Adipose tissue (tissue), 3 donors: Measurements from ENCODE around the gene GTSF1L. TPM values are rescaled to one million over a fixed set of nuclear protein-coding genes. Genes with fewer than 3 reads are reported as not detected.

Source experiments
- H3K27ac ChIP-seq: one replicate; pipeline ENCODE4 v1.5.1; 2013; ENCODE audit warnings: low read depth, low read length
- WGBS, 3 donors: extraction: QIAGEN DNeasy Blood & Tissue Kit; methylation state at CpG; one replicate each; pipeline ENCODE4 v1.1.7; 2013; 5-methylcytosine and 5-hydroxymethylcytosine counted together
- polyA plus RNA-seq, 3 donors: library from polyadenylated mRNA; stranded (reverse); fragments of 200-250 nt; gene quantifications; one replicate each; pipeline ENCODE4 v1.2.3, GENCODE V29; 2013
- donor health status: healthy with polysubstance abuse.
- donor health status: Bipolar disorder and iron deficiency.
- donor health status: healthy.

GTSF1L gene
- polyA plus RNA-seq, 3 donors, result not detected

DNA sequence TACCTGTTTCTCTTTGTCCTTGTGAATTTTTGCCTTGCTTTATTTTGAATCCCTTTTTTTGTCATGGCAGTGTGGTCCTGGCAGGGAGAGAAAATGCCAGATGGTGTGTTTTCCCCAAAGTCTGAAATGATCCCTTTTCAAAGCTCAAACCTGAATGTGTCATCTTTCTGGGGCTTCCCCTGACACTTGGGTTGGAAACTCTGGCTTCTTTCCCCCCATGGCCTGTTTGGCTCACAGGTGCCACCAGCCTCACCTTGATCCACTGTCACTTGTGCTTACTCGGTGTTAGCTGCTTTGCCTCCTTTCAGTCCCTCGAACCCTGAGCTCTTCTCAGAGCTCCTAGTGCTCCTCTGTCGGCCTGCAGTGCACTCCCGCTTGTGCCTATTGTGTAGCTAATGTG is 37.6 kb downstream of the GTSF1L start:
- 90 to 97% (median 95%) methylated on average over 4 of the region's 4 CpGs for WGBS, 3 donors
- H3K27ac ChIP-seq, result no peak overlapping the region

DNA sequence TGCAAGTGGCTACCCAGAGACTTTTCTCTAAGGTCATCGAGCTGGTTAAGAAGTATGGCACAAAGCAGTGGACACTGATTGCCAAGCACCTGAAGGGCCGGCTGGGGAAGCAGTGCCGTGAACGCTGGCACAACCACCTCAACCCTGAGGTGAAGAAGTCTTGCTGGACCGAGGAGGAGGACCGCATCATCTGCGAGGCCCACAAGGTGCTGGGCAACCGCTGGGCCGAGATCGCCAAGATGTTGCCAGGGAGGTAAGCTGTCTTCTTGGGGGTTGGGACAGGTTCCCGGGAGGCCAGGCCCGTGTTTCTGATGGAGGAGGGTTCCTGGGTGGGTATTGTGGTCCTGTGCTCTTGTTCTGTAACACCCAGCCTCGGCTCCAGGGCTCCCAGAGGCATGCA is 40.0 kb downstream of the GTSF1L start:
- WGBS, 3 donors, result 92 to 93% (median 93%) methylated on average over 13 of the region's 13 CpGs
- H3K27ac ChIP-seq, result no peak overlapping the region

DNA sequence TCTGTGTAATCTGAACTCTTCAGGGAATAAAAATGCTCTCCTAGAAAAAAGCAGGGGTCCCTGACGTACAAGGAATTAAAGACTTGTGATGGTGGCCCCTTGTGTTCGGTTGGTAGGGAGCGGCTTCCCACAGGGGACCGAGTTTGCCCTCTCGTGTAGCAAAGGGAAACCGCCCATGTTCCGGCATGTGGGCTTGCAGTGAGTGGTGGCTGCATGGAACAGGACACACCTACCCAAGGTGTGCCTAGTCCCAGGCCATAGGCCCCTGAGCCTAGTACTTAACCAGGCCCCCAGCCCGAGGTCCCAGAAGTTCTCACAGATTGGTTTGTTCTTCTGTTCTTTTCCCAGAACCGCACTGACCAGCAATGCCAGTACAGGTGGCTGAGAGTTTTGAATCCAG is 44.4 kb downstream of the GTSF1L start:
- H3K27ac ChIP-seq, result no peak overlapping the region
- 72 to 94% (median 92%) methylated on average over 9 of the region's 9 CpGs for WGBS, 3 donors

DNA sequence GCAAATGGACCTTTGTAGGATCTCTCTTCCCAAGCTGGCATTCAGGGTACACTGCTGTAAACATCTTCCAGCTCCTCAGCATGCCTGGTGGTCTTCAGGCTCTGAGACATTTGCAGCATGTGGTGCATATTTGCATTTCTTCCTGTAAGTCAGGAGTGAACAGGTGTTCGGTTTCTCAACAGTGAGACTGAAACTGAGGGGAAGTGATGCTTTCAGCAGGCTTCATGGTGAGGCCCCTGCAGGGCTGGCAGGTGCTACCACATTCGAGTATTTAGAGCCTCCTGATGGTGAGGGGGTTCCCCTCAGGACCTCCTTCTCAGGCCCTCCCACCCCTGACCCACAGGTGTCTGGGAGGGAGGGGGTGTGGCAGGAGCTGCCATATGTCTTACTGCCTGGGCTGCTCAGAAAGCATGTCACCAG is 44.8 kb downstream of the GTSF1L start:
- WGBS, 3 donors, result 30 to 68% (median 50%) methylated on average over 2 of the region's 2 CpGs
- H3K27ac ChIP-seq, result no peak overlapping the region

DNA sequence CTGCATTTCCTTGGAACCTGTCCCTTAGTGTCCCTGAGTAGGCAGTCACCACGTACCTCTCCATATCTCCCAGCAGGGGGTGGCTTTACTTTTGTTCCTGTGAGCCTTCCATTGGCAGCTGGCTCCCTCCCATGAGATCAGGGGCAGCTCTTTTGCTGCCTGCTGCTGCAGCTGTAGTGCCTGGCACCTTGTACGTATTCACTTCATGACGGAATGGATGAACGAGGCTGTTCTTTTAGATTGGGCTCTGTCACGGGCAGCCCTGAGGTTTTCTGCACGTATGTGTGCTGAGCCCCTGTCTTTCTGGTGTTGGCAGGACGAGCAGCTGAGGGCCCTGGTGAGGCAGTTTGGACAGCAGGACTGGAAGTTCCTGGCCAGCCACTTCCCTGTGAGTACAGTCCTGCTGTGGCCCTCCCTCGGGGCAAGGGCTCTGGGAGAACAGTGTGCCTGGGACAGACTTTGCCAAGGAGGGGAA is 45.3 kb downstream of the GTSF1L start:
- WGBS, 3 donors, result 33 to 77% (median 73%) methylated on average over 8 of the region's 8 CpGs
- H3K27ac ChIP-seq, result no peak overlapping the region

DNA sequence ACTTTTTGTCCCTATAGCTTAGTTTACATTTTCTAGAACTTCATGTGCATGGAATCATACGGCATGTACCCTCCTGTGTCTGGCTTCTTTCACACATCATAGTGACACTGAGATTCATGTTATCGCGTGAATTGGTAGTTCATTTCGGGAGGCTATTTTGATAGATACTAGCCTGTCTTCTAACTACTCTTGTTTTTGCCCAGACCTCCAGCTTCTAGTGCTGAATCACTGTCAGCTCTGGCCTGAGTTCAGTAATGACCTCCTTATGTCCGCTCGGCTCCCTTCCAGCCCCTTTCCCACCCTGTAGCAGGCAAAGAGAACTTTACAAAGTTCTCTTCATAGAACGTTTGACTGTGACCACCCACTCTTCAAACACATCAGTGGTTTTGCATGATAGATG is 45.8 kb downstream of the GTSF1L start:
- 71 to 82% (median 71%) methylated on average over 7 of the region's 7 CpGs for WGBS, 3 donors

DNA sequence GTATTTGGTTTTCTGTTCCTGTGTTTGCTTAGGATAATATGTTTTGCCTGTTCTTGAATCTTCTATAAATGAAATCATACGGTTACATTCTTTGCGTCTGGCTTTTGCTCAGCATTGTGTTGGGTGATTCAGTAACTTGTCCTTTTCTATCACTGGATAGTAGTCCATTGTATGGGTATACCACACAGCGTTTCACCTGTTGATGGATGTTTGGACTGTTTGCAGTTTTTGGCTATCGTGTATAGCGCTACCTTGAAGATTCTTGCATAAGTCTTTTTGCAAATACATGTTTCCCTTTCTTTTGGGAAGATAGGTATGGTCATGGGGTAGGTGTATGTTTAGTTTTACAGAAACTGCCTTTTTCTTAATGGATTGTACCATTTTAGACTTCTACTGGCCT is 50.4 kb downstream of the GTSF1L start:
- WGBS, 3 donors, result 93 to 97% (median 97%) methylated on average over 5 of the region's 5 CpGs

More for the DNA sequence above, 45.8 kb downstream of the GTSF1L start:
- H3K27ac ChIP-seq, result no peak overlapping the region

More for the DNA sequence above, 50.4 kb downstream of the GTSF1L start:
- H3K27ac ChIP-seq, result no peak overlapping the region

Other genes with a start within 250 kb of the GTSF1L start
- gene L3MBTL1, start 219.3 kb downstream of the GTSF1L start, polyA plus RNA-seq, result 1 to 10 TPM; 2.2 to 5.1 (median 2.9) TPM
- 10 to 100 TPM; 12.0 to 16.5 (median 13.2) TPM for gene SGK2, start 168.0 kb downstream of the GTSF1L start, polyA plus RNA-seq
- gene IFT52, start 136.1 kb downstream of the GTSF1L start, polyA plus RNA-seq, result 10 to 100 TPM; 11.5 to 34.6 (median 16.6) TPM
- gene MYBL2, start 59.9 kb downstream of the GTSF1L start, polyA plus RNA-seq, result 1 to 10 TPM in 1 of 3 donors, under 1 TPM in 2; 0.39 to 5.5 (median 0.67) TPM
- gene TOX2, start 187.8 kb upstream of the GTSF1L start, polyA plus RNA-seq, result 1 to 10 TPM; 1.4 to 9.9 (median 2.3) TPM